GM19351 (cell line): ENCODE data around the gene RBM44.
"Not testable (repeated sequence)": the region's sequence is repeated elsewhere in the genome, so short reads cannot be mapped to it uniquely, and the experiment has no call there.

Experiments
- ATAC-seq: cut with Tn5 transposase; IDR thresholded peaks from one replicate; pipeline ENCODE4 v1.9.1; 2021; ENCODE audit warnings: mild to moderate bottlenecking, moderate library complexity; ENCODE audit not compliant: unreplicated experiment

RBM44 gene

GRCh38 chr2:237841051-237841450 lies 42.5 kb downstream of the RBM44 start:
- ATAC-seq: no peak

GRCh38 chr2:237848940-237849339 lies 50.4 kb downstream of the RBM44 start:
- ATAC-seq: not testable (repeated sequence)

GRCh38 chr2:237854295-237854694 lies 55.7 kb downstream of the RBM44 start:
- no peak for ATAC-seq

- no peak for ATAC-seq
Measured at GRCh38 chr2:237857791-237858190, 59.2 kb downstream of the RBM44 start.

GRCh38 chr2:237858294-237859081 lies 59.9 kb downstream of the RBM44 start:
- ATAC-seq: peak; percentile 71

GRCh38 chr2:237859082-237859433 lies 60.5 kb downstream of the RBM44 start:
- ATAC-seq: no peak

- ATAC-seq: no peak
Measured at GRCh38 chr2:237859533-237860272, 61.1 kb downstream of the RBM44 start, which contains the start of gene RAMP1. Gene RAMP1, plus strand, starts transcription at chr2:237859623. Its CDS starts 53 bp downstream, at chr2:237859676.

- no peak for ATAC-seq
Measured at GRCh38 chr2:237860273-237860935, 61.8 kb downstream of the RBM44 start.

- ATAC-seq: no peak
Measured at GRCh38 chr2:237861875-237862527, 63.4 kb downstream of the RBM44 start.

GRCh38 chr2:237862528-237862895 lies 63.9 kb downstream of the RBM44 start:
- no peak for ATAC-seq

- ATAC-seq: no peak
Measured at GRCh38 chr2:237863102-237863511, 64.5 kb downstream of the RBM44 start.

- ATAC-seq: no peak
Measured at GRCh38 chr2:237863689-237864443, 65.3 kb downstream of the RBM44 start.

- no peak for ATAC-seq
Measured at GRCh38 chr2:237864444-237864931, 65.9 kb downstream of the RBM44 start.

- ATAC-seq: no peak
Measured at GRCh38 chr2:237864940-237865622, 66.5 kb downstream of the RBM44 start.

GRCh38 chr2:237865623-237866041 lies 67.1 kb downstream of the RBM44 start:
- ATAC-seq: no peak

GRCh38 chr2:237866101-237866621 lies 67.6 kb downstream of the RBM44 start:
- ATAC-seq: no peak

- no peak for ATAC-seq
Measured at GRCh38 chr2:237867465-237867864, 68.9 kb downstream of the RBM44 start.

GRCh38 chr2:237868074-237868473 lies 69.5 kb downstream of the RBM44 start:
- not testable (repeated sequence) for ATAC-seq

GRCh38 chr2:237868631-237869342 lies 70.2 kb downstream of the RBM44 start:
- ATAC-seq: no peak
